Breast epithelium (tissue), 4 donors: ENCODE measurements around the gene TGM2. TPM values are rescaled to one million over a fixed set of nuclear protein-coding genes. Genes with fewer than 3 reads are reported as not detected.

Source experiments
- DNase-seq, 2 donors: peaks; one replicate each; pipeline ENCODE4 v3.0.0-alpha.2; 2019; ENCODE audit warnings: low spot score in 2 of 2
- H3K27ac ChIP-seq, 2 donors: fragments of 200-600 bp; sonication (generic) in 1 of 2; one replicate each; pipeline ENCODE4 v1.5.1; 2016 to 2019; ENCODE audit warnings: mild to moderate bottlenecking in 1 of 2
- H3K27me3 ChIP-seq, 2 donors: fragments of 200-600 bp; sonication (generic) in 1 of 2; one replicate each; pipeline versions ENCODE4 v1.5.1 to v1.6.0; 2017 to 2019; ENCODE audit warnings: control low read depth in 1 of 2, mild to moderate bottlenecking in 1 of 2
- H3K36me3 ChIP-seq: fragments of 200-600 bp; one replicate; pipeline ENCODE4 v1.5.1; 2019
- H3K4me1 ChIP-seq, 2 donors: fragments of 200-600 bp; sonication (generic); one replicate each; pipeline ENCODE4 v1.5.1; 2016 to 2019; ENCODE audit warnings: control low read depth in 1 of 2
- H3K4me3 ChIP-seq, 3 donors: fragments of 200-600 bp; sonication (generic); 1 replicate in 2 of 3; 2 replicates in 1 of 3; pipeline ENCODE4 v1.5.1; 2016 to 2019; ENCODE audit warnings: mild to moderate bottlenecking in 3 of 3, moderate library complexity in 2 of 3
- H3K9me3 ChIP-seq, 2 donors: fragments of 200-600 bp; sonication (generic) in 1 of 2; one replicate each; pipeline ENCODE4 v1.5.1; 2016 to 2019; ENCODE audit warnings: control low read depth in 1 of 2
- POLR2A ChIP-seq: fragments of 450-650 bp; IDR thresholded peaks from one replicate; pipeline ENCODE4 v1.6.1; 2016; ENCODE audit warnings: antibody characterized with exemption, mild to moderate bottlenecking, moderate library complexity
- POLR2AphosphoS5 ChIP-seq, 3 donors: sonication (generic); formaldehyde crosslinking; IDR thresholded peaks; one replicate each; pipeline ENCODE4 v1.6.1; 2017; ENCODE audit warnings: antibody characterized with exemption in 3 of 3
- intact Hi-C: fragments of 100-400 bp; cut with DNase I; formaldehyde crosslinking; loops from one replicate; pipeline ENCODE4 v1.15.1; 2023; ENCODE audit warnings: low total_unique reads
- total RNA-seq, 3 donors: library from RNA; depleted of rRNA; stranded (reverse); fragments of >200 nt; gene quantifications; one replicate each; pipeline ENCODE4 v1.1.0, GENCODE V29; 2016
- TF ChIP-seq, protein P1 (sequence below), 3 donors: fragments of 450-650 bp; IDR thresholded peaks; one replicate each; pipeline ENCODE4 v1.5.1; 2016 to 2017; ENCODE audit warnings: antibody characterized with exemption in 3 of 3, mild to moderate bottlenecking in 3 of 3, moderate library complexity in 3 of 3

TGM2 gene
- total RNA-seq, 3 donors from 2014 or later: 10.7 to 44.9 (median 15.2) TPM

DNA sequence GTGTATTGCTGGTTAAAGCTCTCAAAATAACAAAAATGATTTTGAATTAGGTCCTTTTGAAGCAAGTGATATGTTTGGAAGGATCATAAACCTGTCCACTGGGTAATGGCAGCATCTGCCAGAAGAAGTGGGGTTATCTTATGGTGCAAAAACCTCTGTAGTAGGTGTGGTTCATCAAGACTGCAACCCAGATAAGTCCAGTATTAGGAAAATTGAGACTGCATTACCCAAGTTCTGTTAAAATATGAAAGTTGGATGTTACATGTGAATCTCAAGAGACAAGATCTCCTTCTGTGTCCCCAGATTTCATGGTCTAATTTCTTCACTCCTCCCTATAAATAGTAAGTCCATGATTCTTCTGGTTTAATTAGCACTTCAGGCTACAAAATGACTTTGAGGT lies 72.2 kb downstream of the TGM2 start:
- Histone ChIP-seq H3K27ac (peak overlapping the region in 1 of 2 donors; percentile 4), H3K9me3 (no peaks in the 10 kb centered on the region), H3K4me1 (no peaks in the 10 kb centered on the region)

DNA sequence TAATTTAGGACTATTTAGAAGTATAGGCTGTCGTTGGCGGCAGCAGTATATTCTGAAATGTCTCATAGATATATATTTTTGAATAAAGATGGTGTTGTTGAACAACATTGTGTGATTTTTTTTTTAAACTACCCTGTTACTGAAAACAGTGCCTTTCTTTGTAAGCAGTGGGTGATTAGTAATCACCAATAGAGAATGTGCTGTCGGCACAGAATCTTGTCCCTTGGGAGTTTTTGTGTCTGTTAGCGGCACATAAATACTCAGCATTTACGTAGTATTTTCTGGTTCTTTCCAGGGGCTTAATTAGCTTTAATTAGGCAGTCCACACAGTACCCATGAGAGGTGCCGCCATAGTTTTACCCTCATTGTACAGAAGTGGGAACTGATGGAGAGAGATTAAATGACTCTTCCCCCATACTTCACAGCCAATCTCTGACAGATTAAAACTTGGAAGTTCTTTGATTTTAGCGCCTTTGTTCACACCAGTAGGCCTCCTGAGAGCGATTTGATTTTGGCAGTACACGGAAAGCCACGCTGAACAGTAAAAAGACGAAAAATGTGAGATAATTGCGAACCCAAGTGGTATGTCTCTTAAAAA lies 72.7 kb downstream of the TGM2 start:
- no peaks in the 10 kb centered on the region for H3K4me1 ChIP-seq
- TF ChIP-seq POLR2AphosphoS5 (IDR thresholded peaks at IDR 0.05) (no peak), POLR2A (no peak)
- TF ChIP-seq, protein P1, sequence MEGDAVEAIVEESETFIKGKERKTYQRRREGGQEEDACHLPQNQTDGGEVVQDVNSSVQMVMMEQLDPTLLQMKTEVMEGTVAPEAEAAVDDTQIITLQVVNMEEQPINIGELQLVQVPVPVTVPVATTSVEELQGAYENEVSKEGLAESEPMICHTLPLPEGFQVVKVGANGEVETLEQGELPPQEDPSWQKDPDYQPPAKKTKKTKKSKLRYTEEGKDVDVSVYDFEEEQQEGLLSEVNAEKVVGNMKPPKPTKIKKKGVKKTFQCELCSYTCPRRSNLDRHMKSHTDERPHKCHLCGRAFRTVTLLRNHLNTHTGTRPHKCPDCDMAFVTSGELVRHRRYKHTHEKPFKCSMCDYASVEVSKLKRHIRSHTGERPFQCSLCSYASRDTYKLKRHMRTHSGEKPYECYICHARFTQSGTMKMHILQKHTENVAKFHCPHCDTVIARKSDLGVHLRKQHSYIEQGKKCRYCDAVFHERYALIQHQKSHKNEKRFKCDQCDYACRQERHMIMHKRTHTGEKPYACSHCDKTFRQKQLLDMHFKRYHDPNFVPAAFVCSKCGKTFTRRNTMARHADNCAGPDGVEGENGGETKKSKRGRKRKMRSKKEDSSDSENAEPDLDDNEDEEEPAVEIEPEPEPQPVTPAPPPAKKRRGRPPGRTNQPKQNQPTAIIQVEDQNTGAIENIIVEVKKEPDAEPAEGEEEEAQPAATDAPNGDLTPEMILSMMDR (IDR thresholded peaks at IDR 0.05): no peak
- no peak overlapping the region for H3K4me3 ChIP-seq
- H3K27me3 ChIP-seq: no peaks in the 10 kb centered on the region
- H3K9me3 ChIP-seq: no peaks in the 10 kb centered on the region
- H3K27ac ChIP-seq: peak overlapping the region in 1 of 2 donors; percentile 4
- intact Hi-C loops: no loop called here
- DNase-seq: no peak
- peaks cover 4% of the 10 kb centered on the region for H3K36me3 ChIP-seq

More for the DNA sequence above, 72.2 kb downstream of the TGM2 start:
- intact Hi-C loops: no loop called here
- H3K36me3 ChIP-seq: peaks cover 4% of the 10 kb centered on the region
- no peaks in the 10 kb centered on the region for H3K27me3 ChIP-seq
- no peak for DNase-seq
- no peak overlapping the region for H3K4me3 ChIP-seq
- TF ChIP-seq POLR2AphosphoS5 (IDR thresholded peaks at IDR 0.05): no peak
- TF ChIP-seq POLR2A: no peak
- TF ChIP-seq, protein P1 (IDR thresholded peaks at IDR 0.05): no peak

- Histone ChIP-seq H3K27ac (no peak overlapping the region), H3K4me3 (no peak overlapping the region), H3K27me3 (no peaks in the 10 kb centered on the region), H3K9me3 (no peaks in the 10 kb centered on the region), H3K4me1 (no peaks in the 10 kb centered on the region), H3K36me3 (peaks cover 4% of the 10 kb centered on the region)
- TF ChIP-seq POLR2A: no peak
- TF ChIP-seq, protein P1 (IDR thresholded peaks at IDR 0.05): no peak
- no peak for TF ChIP-seq POLR2AphosphoS5 (IDR thresholded peaks at IDR 0.05)
- intact Hi-C loops: no loop called here
- no peak for DNase-seq
Measured at GRCh38 chr20:38091441-38092216, 73.4 kb downstream of the TGM2 start.

DNA sequence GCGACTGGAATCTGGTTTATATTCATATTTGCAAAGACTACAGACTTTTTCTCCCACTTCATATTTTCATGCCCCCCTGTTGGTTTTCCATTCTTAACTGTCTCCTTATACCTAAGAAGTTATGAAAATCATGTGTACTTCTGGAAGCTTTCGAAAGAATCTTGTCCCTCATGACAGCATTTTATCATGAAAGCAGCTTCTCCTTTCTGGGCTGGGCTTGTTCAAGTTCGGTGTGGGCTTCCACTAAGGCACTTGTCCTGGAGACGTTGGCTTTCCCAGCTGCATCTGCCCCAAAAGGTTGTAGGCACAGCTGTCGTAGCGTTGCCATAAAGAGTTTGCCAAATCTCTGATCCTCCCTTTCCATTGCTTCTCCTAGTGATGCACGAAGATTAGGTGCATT lies 75.0 kb downstream of the TGM2 start:
- Histone ChIP-seq H3K9me3 (no peaks in the 10 kb centered on the region), H3K4me1 (no peaks in the 10 kb centered on the region), H3K4me3 (no peak overlapping the region), H3K27me3 (no peaks in the 10 kb centered on the region), H3K36me3 (peaks cover 4% of the 10 kb centered on the region), H3K27ac (no peak overlapping the region)
- no peak for DNase-seq
- TF ChIP-seq POLR2A: no peak
- TF ChIP-seq POLR2AphosphoS5 (IDR thresholded peaks at IDR 0.05): no peak
- TF ChIP-seq, protein P1 (IDR thresholded peaks at IDR 0.05): no peak
- intact Hi-C loops: no loop called here

GRCh38 chr20:38089500-38089899 lies 75.6 kb downstream of the TGM2 start:
- Histone ChIP-seq H3K27ac (no peak overlapping the region), H3K4me1 (no peaks in the 10 kb centered on the region), H3K9me3 (no peaks in the 10 kb centered on the region), H3K36me3 (peaks cover 4% of the 10 kb centered on the region), H3K4me3 (no peak overlapping the region), H3K27me3 (no peaks in the 10 kb centered on the region)
- intact Hi-C loops: no loop called here
- DNase-seq: no peak
- TF ChIP-seq POLR2A: no peak
- TF ChIP-seq POLR2AphosphoS5 (IDR thresholded peaks at IDR 0.05): no peak
- TF ChIP-seq, protein P1 (IDR thresholded peaks at IDR 0.05): no peak
